CD4-positive, alpha-beta T cell (primary cell): ENCODE results near the gene NNT. TPM values are rescaled to one million over a fixed set of nuclear protein-coding genes. Genes with fewer than 3 reads are reported as not detected.

Source experiments
- ATAC-seq: fragments of 200-7000 bp; cut with Tn5 transposase; one replicate; pipeline ENCODE4 v1.10.0; 2022; ENCODE audit warnings: mild to moderate bottlenecking; ENCODE audit not compliant: poor library complexity
- CTCF ChIA-PET: fragments of 350-600 bp; sonication (Branson Sonifier 250); formaldehyde crosslinking; loops from one replicate; lab custom pipeline; 2021; ENCODE audit warnings: antibody characterized with exemption, inconsistent platforms; lab: Charles Lee
- POLR2A ChIA-PET: fragments of 350-600 bp; sonication (Branson Sonifier 250); formaldehyde crosslinking; loops from one replicate; lab custom pipeline; 2021; ENCODE audit warnings: antibody characterized with exemption, inconsistent platforms; lab: Charles Lee
- DNase-seq, 14 experiments: peaks; one replicate each; pipeline ENCODE4 v3.0.0-alpha.2; 2013 to 2020; ENCODE audit warnings: mixed read lengths in 2 of 14
- H3K27ac ChIP-seq, 2 donors: one replicate each; pipeline versions ENCODE4 v1.5.1 to v1.7.0; 2013; ENCODE audit warnings: low read length in 2 of 2, low read depth in 1 of 2, mild to moderate bottlenecking in 1 of 2
- H3K27me3 ChIP-seq, 2 experiments: 1 replicate in 1 of 2; 2 replicates in 1 of 2; pipeline versions ENCODE4 v1.6.1 to v1.7.0; 2013; ENCODE audit warnings: low read length in 2 of 2, control low read depth in 1 of 2, mild to moderate bottlenecking in 1 of 2, moderate library complexity in 1 of 2; ENCODE audit not compliant: insufficient read depth in 2 of 2, control insufficient read depth in 1 of 2
- H3K36me3 ChIP-seq: one replicate; pipeline ENCODE4 v1.6.1; 2013; ENCODE audit warnings: low read length, control low read depth; ENCODE audit not compliant: insufficient read depth
- H3K4me1 ChIP-seq: one replicate; pipeline ENCODE4 v1.6.1; 2013; ENCODE audit warnings: low read length, control low read depth; ENCODE audit not compliant: insufficient read depth
- H3K4me3 ChIP-seq: one replicate; pipeline ENCODE4 v1.5.1; 2013; ENCODE audit warnings: mild to moderate bottlenecking, low read length, moderate library complexity
- H3K9me3 ChIP-seq, 2 experiments: 1 replicate in 1 of 2; 2 replicates in 1 of 2; pipeline versions ENCODE4 v1.6.1 to v1.7.0; 2013; ENCODE audit warnings: low read length in 2 of 2, mild to moderate bottlenecking in 2 of 2, control low read depth in 1 of 2, moderate library complexity in 1 of 2; ENCODE audit not compliant: control insufficient read depth in 1 of 2, insufficient read depth in 1 of 2
- H3K27ac Mint-ChIP-seq: one replicate; pipeline ENCODE4 v1.8.0; 2020; ENCODE audit warnings: mixed read lengths
- H3K27me3 Mint-ChIP-seq: one replicate; pipeline ENCODE4 v1.8.0; 2021; ENCODE audit warnings: mixed read lengths
- H3K36me3 Mint-ChIP-seq: one replicate; pipeline ENCODE4 v1.8.0; 2021; ENCODE audit warnings: low read depth, mixed read lengths
- H3K4me1 Mint-ChIP-seq: one replicate; pipeline ENCODE4 v1.8.0; 2021; ENCODE audit warnings: low read depth, mixed read lengths
- H3K4me3 Mint-ChIP-seq: one replicate; pipeline ENCODE4 v1.8.0; 2020; ENCODE audit warnings: mild to moderate bottlenecking, mixed read lengths
- H3K9me3 Mint-ChIP-seq: one replicate; pipeline ENCODE4 v1.8.0; 2020; ENCODE audit warnings: mixed read lengths
- CTCF ChIP-seq: fragments of 200-600 bp; IDR thresholded peaks from one replicate; pipeline ENCODE4 v1.8.0; 2022; ENCODE audit warnings: antibody characterized with exemption, mild to moderate bottlenecking
- intact Hi-C, 2 experiments: fragments of 100-400 bp; cut with DNase I in 1 of 2; cut with micrococcal nuclease in 1 of 2; formaldehyde crosslinking; loops; one replicate each; pipeline versions ENCODE4 v1.15.1 to v1.9.0; 2023 to 2025; cut with DNase I, micrococcal nuclease
- total RNA-seq, 174 experiments: library from RNA in 2 of 174; stranded (reverse) in 2 of 174; gene quantifications; one replicate each; pipeline ENCODE4 v1.2.3 and lab custom pipeline; 2021 to 2026

NNT gene
- total RNA-seq, 2 experiments from 2014 or later: 22.3 to 23.5 TPM

GRCh38 chr5:43569236-43569746, 33.7 kb upstream of the NNT start:
- no peak overlapping the region for H3K27ac Mint-ChIP-seq
- H3K9me3 Mint-ChIP-seq: no peaks in the 10 kb centered on the region

GRCh38 chr5:43570450-43571158, 32.4 kb upstream of the NNT start:
- no peak overlapping the region for H3K4me3 Mint-ChIP-seq
- no peaks in the 10 kb centered on the region for H3K4me1 Mint-ChIP-seq

More at GRCh38 chr5:43569236-43569746, 33.7 kb upstream of the NNT start:
- POLR2A ChIA-PET: no interaction called here
- no peaks in the 10 kb centered on the region for H3K27me3 Mint-ChIP-seq
- intact Hi-C loops: no loop called here
- Histone ChIP-seq H3K36me3 (no peaks in the 10 kb centered on the region), H3K27ac (no peak overlapping the region), H3K4me1 (no peaks in the 10 kb centered on the region), H3K27me3 (no peaks in the 10 kb centered on the region), H3K9me3 (no peaks in the 10 kb centered on the region), H3K4me3 (no peak overlapping the region)
- no peaks in the 10 kb centered on the region for H3K4me1 Mint-ChIP-seq
- CTCF ChIA-PET: no interaction called here
- ATAC-seq: no peak
- no peak for TF ChIP-seq CTCF
- no peaks in the 10 kb centered on the region for H3K36me3 Mint-ChIP-seq
- no peak for DNase-seq
- no peak overlapping the region for H3K4me3 Mint-ChIP-seq

GRCh38 chr5:43571237-43571636, 31.7 kb upstream of the NNT start:
- ATAC-seq: no peak
- CTCF ChIA-PET: no interaction called here

More at GRCh38 chr5:43570450-43571158, 32.4 kb upstream of the NNT start:
- Histone ChIP-seq H3K4me3 (no peak overlapping the region), H3K36me3 (no peaks in the 10 kb centered on the region), H3K27ac (no peak overlapping the region), H3K4me1 (no peaks in the 10 kb centered on the region), H3K9me3 (no peaks in the 10 kb centered on the region), H3K27me3 (no peaks in the 10 kb centered on the region)
- Mint-ChIP-seq H3K36me3 (peaks cover 9% of the 10 kb centered on the region), H3K27ac (no peak overlapping the region), H3K27me3 (no peaks in the 10 kb centered on the region), H3K9me3 (no peaks in the 10 kb centered on the region)
- DNase-seq (no peak), ATAC-seq (no peak)
- TF ChIP-seq CTCF: no peak
- intact Hi-C loops: no loop called here
- POLR2A ChIA-PET: no interaction called here
- CTCF ChIA-PET: no interaction called here

More at GRCh38 chr5:43571237-43571636, 31.7 kb upstream of the NNT start:
- Mint-ChIP-seq H3K27me3 (no peaks in the 10 kb centered on the region), H3K9me3 (no peaks in the 10 kb centered on the region), H3K4me3 (no peak overlapping the region), H3K27ac (no peak overlapping the region), H3K4me1 (no peaks in the 10 kb centered on the region), H3K36me3 (peaks cover 14% of the 10 kb centered on the region)
- H3K27ac ChIP-seq: no peak overlapping the region
- no peak for TF ChIP-seq CTCF
- H3K4me1 ChIP-seq: no peaks in the 10 kb centered on the region
- no peak overlapping the region for H3K4me3 ChIP-seq
- no peaks in the 10 kb centered on the region for H3K9me3 ChIP-seq
- H3K36me3 ChIP-seq: no peaks in the 10 kb centered on the region
- no peak for DNase-seq
- POLR2A ChIA-PET: no interaction called here
- intact Hi-C loops: no loop called here
- no peaks in the 10 kb centered on the region for H3K27me3 ChIP-seq
